HG02763 (cell line): ENCODE data around the gene TMEM92.
"Not testable (repeated sequence)": the region's sequence is repeated elsewhere in the genome, so short reads cannot be mapped to it uniquely, and the experiment has no call there.

Experiments used
- ATAC-seq: cut with Tn5 transposase; IDR thresholded peaks from one replicate; pipeline ENCODE4 v1.9.1; 2021; ENCODE audit warnings: mild to moderate bottlenecking, moderate library complexity; ENCODE audit not compliant: unreplicated experiment

TMEM92 gene

DNA sequence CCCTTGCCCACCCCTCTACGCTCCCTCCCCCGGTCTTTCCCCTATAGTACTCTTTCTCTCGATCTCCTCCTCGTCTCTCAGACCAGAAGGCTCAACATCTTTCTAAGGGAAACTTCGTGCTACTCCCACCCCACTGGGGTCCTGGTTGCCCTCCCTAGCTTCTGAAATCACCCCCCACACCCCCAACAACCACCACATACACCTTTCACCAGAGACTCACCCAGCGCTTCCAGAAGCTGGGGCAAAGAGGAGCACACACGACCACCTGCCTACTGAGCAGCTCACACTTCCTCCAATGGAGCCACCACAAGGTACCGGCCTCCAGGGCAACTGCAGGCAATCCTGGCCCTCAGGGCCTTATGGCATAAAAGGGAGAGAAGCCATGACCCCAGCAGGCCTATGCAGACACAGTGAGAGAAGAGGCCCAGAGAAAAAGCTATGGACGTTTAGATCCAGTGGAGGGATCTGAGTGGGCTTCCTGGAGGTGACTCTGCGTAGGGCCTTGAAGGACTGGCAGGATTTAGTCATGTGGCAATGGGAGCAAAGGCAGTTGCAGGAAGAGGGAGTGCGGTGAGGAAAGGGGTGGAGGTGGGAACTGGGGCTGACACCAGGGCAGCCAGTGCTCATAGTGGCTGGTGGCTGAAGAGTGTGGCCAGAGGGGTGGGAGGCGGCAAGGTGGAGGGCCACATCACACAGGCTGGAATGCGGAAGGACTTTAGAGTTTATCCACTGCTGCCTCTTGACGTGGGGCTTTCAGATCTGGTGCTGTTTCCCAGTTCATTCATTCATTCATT lies 12.1 kb upstream of the TMEM92 start:
- no peak for ATAC-seq

DNA sequence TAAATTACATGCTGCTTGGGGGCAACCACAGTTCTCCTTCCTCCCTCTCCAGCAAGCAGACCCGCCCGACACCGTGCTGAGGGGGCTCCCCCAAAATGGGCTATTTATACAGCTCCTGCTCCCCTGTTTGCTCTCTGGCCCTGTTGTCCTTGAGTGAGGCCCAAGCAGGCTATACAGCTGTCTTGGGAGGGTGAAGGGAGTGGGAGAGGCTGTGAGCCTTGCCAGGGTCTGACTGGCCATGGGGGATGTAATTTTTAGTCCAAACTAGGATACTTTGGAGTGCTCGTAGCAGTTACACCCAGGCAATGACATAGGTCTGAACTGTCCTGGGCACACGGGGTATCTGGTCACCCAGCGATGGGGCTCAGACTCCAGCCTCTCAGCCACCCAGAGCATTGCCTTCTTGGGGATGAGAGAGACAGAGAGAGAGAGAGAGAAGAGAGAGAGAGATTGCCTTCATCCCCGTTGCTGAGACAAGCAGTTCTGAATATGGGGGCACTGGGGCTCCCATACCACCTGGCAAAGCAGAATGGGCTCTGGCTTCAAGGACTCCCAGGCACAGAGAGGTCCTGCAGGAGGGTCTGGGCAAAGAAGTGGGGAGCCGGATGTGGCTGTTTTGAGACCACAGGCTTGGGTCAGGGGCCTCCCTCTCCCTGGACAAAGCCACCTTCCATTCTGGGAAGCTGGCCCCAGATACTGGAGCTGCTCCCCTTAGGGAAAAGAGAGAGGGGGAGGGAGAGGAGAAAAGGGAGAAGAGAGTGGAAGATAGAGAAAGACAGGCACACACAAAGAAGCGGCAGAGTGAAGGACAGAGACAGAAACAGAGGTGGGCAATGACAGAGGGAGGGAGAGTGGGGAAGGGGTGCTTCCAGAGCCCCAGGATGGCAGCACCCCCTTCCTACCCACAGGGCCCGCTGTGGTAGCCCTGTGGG lies 10.7 kb upstream of the TMEM92 start:
- ATAC-seq, result no peak

DNA sequence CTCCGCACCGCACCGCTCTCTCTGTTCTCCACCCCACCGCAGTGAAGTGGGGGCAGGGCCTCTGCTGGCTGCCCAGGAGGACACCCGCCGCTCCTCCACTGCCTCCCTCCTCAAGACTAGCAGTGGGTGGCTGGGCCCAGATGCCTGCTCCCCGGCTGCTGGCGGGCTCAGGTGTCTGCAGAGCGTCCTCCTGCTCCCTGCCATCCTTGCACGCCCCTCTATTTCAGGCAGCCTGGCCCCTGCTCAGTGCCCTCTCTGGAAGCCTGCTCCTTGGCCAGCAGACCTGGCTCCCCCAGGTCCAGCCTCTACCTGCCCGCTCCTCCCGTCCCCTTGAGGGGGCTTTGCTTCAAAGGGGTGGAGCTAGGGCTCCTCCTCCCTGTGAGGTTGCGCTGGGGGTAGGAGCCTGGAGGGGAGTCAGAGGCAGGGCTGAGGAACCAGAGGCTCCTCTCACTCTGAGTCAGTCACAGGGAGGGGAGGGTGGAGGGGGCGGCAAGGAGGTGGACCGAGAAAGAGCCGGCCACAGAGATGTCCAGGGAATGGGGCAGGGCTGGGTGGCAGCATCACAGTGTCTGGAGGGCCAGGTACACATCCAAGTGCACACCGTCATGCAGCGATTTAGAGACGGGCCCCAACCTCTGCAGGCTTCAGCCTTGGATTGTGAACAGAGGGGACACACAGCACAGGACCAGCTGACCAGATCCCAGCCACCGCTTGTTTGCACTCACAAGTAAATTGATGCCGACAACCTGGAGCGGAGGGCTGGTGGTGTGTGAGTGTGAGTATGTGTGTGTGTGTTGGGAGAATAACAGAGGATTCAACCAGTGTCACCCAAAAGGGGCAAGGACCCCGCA lies 9.8 kb upstream of the TMEM92 start:
- no peak for ATAC-seq

DNA sequence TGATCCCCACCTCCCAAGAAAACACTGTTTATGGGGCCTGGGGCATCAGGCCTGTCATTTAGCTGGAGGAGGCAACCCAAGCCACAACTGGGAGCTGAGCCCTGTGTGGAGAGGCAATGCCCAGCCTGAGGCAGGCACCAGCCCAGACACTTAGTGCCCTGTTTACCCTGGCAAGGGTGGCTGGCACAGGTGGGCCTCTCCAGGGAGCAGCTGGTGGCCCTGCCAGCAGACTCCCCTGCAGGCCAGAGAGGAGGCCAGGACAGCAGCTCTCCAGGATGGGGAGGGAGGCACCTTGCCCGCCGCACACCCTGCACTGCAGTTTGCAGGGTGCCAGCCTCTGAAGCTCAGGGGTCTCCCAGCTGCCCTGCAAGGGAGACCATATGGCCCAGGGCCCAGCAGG lies 9.1 kb upstream of the TMEM92 start:
- ATAC-seq, result no peak

DNA sequence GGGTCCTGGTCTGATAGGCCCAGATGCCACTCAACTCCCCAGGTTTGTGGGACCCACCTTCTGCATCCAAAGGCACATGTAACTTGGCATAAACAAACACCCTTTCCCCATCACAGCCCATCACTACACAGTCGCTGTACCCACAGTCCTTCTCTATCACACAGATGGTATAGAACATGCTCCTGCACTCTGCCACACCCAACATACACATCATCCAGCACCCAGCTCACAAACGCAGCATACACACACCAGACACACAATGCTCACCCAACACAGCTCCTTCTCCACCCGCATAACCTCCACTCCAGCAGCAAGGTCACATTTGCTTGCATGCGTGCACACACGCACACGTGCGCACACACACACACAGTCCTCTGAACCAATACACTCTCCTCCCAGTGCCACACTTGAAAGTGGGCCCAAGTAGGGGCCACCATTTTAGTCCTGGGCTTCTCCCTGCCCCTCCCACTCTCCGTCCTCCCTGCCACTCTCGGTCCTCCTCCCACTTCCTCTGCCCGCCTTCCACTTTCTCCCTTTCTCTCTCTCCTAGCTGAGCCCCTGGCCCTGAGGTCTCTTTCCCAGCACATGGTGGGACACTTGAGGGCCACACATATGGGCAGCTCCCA lies 8.5 kb upstream of the TMEM92 start:
- ATAC-seq, result no peak

DNA sequence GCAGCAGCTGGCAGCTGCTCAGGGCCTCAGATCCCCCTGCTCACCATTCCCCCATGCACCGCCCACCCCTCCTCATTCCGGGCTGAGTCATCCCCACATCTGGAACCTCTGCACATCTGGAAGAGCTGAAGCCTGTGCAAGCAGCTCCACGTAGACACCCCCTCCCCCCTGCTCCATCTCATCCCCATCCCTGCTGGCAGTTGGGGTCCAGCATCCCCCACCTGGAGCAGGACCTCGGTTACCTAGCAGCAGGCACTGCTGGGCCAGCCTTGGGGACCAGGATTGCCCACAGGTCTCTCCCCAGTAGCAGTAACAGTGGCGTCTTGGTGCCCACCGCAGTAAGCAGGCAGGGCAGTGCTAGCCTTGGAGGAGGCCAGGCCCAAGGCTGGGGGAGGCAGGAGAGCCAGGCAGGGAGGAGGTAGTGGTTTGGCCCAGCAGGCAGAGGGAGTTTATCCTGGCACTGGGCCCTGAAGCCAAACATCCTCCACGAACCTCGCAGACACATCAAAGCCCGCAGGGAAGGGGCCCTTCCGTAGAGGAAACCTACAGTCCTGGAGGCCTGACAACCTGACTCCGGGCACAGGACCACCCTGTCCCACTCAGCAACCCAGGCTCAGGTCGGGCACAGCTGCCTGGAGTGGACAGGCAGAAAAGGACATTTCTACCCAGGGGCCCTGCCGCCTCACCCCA lies 7.7 kb upstream of the TMEM92 start:
- no peak for ATAC-seq

DNA sequence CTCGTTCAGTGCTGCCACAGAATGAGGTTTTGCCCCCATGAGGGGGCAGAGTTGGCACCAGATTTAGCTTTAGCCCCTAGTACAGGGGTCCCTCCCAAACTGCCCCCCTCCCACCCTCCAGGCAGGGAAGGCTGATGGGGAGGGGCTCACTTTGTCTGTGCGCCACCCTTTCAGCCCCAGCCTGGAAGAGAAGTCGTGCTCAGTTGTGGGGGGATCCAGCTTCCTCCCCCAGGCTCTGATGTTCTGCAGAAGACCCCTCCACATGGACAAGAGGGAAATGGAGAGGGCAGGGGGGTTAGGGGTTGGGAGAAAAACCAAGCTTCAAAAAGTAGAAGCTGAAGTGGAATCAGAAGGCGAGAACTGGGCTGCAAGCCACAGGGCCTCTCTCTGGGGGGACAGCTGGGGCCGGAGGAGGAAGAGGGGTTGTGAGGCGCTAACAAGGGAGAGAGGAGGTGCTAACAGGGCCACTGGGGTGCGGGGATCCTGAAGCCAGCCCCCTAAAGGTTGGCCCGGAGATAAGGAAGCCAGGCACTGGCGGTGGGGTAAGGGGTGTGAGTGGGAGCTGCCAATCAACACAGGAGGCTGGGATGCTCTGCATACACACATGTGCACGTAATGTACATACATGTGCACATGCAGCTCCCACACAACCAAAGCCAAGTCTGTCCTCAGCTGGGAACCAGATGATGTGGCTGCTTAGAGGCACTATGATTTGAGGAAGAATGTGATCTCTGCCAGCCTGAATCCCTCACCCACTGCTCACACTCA lies 7.0 kb upstream of the TMEM92 start:
- ATAC-seq, result no peak

DNA sequence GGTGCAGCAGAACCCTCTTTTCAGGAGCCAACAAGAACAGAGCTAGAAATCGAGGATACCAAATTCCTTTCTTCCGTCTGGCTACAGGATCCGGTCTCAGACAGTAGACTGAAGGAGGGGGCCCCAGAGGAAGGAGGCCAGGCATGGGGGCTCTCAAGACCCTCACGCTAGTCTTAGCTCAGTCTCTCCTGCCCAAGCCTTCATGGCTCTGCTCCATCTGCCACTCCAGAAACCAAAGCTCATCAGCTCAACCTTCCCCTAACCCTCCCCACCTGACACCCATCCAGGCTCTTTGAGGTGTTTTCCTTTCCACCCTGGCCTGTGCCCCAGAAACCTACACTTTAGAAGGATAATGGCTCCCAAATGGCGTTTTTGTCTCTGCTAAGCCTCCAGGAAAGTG lies 6.2 kb upstream of the TMEM92 start:
- ATAC-seq, result no peak

DNA sequence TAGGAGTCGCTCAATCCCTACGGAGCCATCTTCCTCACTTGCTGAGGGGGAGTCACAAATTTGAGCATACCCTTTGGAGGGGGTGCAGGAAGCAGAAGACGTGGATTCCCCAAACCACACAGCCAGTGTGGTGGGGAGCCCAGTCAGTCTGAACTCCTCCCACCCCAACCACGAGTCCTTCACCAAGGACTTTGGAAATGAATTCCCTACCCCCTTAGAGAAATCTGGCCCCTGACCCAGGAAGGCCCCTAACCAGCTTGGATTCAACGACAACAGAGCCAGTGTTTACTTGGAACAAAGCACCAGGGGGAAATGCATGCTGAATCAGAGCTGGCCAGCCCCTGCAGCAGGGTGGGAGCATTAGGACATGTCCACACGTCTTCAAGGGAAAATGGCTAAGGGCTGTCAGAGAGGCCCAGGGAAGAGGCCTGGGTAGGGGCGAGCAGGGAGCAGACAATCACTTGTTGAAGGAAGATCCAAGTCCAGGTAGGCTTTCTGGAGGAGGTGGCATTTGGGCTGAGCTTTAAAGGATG lies 5.5 kb upstream of the TMEM92 start:
- no peak for ATAC-seq

DNA sequence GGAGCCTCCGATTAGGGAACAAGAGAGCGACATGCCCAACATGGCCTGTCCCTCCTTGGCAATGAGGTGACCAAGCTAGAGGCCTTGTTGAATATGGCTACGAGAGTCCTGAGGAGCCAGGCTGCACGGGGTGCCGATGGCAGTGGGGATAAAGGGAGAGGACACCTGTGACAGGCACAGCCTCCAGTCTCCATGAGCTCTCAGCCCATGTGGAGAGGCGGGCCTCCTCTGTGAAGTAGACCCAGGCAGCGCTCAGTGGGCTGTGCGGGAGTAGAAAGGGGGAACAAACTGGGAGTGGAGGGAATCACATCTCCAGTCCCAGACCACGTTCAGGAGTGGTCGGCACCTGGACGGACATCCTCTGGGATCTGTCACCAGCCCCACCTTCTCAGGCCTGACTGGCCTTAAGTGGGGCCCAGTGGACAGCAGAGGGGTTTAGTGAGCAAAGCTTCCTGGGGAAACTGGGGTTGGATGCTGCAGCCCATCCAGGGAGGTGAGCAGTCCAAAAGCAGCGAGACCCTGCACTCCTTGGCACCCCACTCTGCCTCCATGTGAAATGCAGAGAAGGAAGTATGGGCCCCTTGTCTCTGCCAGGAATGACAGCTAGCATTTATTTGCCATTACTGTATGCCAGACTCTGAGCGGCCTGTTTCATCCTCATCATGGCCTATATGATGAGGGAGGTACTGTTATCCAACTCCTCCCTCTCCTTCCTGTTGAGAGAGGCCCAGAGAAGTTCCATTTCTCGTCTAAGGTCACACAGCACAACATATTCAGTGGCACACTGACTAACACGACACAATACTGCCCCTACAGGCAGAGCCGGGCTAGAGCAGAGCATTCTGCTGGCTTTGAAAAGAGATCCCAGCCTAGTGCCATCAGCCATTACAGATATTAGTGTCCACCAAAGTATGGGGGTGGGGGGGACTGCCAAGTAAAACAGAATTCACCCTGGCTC lies 4.5 kb upstream of the TMEM92 start:
- no peak for ATAC-seq

DNA sequence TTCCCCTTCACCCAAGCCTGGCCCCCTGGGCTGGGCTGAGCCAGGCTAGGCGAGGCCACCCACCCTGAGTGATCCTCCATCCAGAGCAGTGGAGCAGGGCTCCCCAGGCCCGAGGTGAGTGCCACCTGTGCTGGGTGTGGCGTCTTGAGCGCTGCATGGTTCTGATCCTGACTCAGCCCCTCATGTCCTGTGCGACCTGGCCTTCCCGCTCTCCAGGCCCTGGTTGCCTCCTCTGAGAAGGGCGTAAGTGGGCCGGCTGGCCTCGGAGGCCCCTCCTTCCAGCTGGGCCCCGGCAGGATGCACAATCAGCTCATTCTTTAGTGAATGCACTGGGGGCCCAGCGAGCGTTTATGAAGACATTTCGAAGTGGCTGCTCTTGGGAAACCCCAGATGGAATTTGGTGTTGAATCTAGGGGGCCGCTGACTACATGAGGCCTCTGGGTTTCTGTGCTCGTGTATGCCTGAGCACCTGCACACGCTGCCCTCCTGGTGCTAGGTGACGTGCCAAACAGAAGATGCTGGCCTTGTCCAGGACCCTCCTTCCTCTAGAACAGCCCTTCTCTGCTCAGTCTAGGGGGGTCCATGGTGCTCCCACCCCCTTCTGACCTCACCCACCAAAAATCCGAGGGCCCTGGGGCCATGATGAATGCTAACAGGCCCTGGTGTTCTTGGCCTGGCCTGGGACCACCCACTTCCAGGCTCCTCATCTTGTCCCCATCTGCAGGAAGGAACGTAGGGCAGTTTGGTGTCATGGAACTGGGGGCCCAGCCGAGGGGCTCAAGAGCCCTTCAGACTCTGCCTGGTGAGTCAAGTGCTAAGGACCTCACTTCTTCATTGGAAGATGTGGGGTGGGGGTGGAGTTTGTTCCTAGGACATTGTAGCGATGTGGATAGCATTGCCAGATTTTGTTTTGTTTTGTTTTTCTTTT lies 3.6 kb upstream of the TMEM92 start:
- ATAC-seq, result no peak

DNA sequence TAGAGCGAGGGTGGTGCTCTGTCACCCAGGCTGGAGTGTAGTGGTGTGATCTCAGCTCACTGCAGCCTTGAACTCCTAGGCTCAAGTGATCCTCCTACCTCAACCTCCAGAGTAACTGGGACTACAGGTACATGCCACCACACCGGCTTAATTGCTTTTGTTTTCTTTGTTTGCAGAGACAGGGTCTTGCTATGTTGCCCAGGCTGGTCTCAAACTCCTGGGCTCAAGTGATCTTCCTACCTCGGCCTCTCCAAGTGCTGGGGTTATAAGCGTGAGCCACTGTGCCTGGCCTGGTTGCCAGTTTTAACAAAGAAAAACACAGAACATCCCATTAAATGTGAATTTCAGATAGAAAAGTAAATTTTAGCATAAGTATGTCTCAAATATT lies 2.9 kb upstream of the TMEM92 start:
- not testable (repeated sequence) for ATAC-seq

DNA sequence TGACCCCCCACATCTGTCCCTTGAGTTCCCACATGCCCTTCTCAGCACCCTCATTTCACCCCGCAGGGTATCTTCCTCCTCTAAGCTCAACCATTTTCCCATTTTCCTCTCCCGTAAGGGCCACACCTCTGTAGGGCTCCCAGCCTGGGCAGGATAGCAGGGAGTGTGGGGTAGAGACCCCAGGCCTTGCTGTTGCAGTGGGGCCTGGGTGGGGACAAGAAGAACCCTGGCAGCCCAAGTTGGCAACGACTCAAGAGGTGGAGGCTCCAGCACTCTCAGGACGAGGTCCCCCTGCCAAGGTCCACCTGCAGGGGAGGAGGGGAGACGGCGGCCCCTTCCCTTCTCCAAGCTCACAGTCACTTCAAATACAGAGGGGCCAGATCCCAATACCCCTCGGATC lies 2.0 kb upstream of the TMEM92 start:
- ATAC-seq, result no peak

DNA sequence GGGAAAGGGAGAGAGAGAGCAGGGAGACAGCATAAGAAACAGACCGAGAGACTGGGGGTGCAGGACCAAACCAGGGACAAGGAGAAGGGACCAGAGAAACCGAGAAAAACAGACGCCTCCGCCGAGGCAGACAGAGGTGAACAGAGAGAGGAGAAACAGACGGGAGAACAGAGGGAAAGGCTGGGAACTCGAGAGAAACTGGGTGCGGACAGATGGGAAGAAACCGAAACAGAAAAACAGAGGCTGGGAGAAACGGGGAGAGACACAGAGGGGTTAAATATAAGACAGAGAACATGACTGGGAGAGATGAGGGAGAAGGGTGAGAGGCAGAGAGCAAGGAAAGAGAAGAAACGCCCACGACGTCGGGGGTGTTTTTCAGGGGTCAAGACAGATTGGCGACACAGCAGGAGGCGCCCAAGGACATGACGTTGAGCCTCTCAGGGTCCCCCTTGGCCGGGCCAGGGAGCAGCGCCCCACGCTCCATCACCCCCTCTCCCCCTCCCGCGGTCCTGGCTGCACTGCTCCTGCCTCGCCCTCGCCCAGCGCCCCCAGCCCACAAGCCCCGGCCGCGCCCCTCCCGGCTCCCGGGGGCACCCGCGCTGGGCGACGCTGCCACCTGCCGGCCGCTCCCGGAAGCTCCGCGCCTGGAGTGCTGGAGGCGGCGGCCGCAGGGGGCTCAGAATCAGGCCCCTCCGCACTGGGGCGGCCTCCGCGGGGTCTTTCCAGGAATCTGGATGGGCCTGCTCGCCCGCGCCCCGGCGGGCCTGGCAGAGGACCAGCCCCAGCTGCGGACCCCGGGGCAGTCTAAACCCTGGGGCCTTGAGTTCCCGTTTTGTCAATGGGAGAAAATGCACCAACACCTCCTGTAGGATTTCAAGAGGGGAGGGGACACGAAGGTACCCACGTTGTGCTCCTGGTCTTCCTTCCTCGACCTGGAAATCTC lies 1.3 kb upstream of the TMEM92 start:
- ATAC-seq, result no peak

DNA sequence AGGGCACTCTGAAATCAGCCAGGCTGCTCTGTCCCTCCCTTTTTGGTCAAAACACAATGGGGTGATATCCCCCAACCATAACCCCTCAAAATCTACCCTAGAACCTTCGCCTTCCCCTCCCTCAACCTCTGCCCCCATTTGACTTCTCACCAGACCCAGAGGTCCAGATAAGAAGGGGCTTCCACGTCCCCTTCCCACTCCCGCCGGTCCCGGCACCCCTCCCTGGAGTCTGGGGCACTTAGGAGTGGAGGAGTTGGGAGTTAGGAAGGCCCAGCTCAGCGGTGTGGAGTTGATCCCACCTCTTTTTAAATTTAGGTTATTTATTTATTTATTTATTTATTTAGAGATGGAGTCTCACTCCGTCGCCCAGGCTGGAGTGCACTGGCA lies 619 bp upstream of the TMEM92 start:
- no peak for ATAC-seq

DNA sequence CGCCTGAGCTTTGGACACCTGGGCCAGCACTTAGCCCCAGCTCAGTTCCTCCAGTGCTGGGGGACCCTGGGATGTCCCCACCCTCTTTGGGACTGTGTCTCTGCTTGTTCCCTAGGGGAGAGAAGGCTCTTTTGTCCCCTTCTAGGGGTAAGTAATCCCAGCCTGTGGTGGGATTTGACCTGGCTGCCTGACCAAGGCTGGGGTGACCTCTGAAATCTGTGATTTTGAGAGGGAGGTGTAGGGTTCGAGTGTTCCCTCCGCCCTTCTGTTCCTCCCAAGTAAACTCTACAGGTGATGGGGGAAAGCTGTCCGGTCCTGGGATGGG lies 593 bp downstream of the TMEM92 start:
- ATAC-seq, result no peak
